8988T (cell line): ENCODE results near the gene ZNF512B.
"Not testable (repeated sequence)": the region's sequence is repeated elsewhere in the genome, so short reads cannot be mapped to it uniquely, and the experiment has no call there.

Experiments
- DNase-seq: peaks from one replicate; pipeline ENCODE4 v3.0.0; 2011

The ZNF512B gene, protein sequence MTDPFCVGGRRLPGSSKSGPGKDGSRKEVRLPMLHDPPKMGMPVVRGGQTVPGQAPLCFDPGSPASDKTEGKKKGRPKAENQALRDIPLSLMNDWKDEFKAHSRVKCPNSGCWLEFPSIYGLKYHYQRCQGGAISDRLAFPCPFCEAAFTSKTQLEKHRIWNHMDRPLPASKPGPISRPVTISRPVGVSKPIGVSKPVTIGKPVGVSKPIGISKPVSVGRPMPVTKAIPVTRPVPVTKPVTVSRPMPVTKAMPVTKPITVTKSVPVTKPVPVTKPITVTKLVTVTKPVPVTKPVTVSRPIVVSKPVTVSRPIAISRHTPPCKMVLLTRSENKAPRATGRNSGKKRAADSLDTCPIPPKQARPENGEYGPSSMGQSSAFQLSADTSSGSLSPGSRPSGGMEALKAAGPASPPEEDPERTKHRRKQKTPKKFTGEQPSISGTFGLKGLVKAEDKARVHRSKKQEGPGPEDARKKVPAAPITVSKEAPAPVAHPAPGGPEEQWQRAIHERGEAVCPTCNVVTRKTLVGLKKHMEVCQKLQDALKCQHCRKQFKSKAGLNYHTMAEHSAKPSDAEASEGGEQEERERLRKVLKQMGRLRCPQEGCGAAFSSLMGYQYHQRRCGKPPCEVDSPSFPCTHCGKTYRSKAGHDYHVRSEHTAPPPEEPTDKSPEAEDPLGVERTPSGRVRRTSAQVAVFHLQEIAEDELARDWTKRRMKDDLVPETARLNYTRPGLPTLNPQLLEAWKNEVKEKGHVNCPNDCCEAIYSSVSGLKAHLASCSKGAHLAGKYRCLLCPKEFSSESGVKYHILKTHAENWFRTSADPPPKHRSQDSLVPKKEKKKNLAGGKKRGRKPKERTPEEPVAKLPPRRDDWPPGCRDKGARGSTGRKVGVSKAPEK

DNA sequence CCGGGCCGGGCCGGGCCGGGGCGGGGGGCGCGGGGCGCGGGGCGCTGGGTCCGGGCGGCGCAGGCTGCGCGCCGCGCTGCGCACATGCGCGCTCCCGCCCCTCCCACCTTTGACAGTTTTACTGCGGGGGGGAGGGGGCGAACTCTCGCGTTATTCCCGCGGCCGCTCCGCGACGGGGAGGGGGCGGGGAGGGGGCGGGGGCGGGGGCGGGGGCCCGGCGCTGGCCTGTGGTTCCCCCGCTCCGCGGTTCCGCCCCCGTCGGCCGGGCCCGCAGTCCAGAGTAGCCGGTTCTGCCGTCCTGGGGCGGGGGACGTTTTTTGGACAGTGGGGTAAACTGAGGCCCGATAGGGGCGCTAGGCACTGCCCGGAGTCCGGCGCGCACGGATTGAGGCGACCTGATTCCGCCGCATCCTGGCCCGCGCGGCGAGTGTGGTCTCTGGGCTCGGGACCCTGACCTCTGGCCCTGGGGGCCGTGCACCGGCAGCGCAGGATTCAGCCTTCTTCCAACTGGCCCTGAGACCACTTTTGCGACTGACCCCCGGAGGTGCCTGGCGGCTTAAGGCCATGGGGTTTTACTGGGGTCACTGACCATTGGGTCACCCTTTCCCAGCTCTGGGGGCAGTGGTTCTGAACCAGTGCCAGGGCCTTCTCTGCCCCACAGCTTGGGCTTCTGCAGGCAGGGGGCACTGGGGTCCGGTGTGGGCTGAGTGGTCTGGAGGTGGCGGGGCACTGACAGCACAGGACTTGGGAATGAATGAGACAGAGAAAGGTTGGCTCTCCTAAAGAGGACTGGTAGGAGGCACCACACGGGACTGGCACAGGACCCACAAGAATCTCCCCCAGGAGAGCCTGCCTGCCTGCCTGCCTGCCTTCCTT is at the start of gene ZNF512B:
Gene ZNF512B (minus strand): TSS at position 93 of the 876 bp plus-strand sequence. CDS start 1,980 bp downstream, outside the sequence.
- DNase-seq = peak; percentile 96

DNA sequence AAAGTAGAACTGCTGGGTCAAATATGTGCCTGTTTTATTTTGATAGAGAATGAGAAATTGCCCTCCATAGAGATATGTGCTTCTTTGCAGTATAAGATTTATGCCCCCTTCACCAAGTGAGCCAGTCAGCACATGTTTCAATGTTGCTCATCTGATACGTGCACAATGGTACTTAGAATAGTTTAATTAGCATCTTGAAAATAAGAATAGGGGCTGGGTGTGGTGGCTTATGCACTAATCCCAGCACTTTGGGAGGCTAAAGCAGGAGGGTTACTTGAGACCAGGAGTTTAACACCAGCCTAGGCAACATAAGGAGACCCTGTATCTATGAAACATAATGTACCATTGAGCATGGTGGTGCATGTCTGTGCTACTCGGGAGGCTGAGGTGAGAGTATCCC is 45.9 kb upstream of the ZNF512B start:
- DNase-seq = no peak

DNA sequence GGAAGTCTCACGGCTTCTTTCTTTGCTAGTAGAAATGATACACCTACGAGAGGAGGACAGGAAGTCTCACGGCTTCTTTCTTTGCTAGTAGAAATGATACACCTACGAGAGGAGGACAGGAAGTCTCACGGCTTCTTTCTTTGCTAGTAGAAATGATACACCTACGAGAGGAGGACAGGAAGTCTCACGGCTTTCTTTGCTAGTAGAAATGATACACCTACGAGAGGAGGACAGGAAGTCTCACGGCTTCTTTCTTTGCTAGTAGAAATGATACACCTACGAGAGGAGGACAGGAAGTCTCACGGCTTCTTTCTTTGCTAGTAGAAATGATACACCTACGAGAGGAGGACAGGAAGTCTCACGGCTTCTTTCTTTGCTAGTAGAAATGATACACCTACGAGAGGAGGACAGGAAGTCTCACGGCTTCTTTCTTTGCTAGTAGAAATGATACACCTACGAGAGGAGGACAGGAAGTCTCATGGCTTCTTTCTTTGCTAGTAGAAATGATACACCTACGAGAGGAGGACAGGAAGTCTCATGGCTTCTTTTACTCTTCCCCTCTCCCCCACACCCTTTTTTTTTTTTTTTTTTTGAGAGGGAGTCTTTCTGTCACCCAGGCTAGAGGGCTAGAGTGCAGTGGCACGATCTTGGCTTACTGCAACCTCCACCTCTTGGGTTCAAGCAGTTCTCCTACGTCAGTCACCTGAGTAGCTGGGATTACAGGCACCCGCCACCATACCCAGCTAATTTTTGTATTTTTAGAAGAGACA is 42.8 kb upstream of the ZNF512B start:
- not testable (repeated sequence) for DNase-seq

DNA sequence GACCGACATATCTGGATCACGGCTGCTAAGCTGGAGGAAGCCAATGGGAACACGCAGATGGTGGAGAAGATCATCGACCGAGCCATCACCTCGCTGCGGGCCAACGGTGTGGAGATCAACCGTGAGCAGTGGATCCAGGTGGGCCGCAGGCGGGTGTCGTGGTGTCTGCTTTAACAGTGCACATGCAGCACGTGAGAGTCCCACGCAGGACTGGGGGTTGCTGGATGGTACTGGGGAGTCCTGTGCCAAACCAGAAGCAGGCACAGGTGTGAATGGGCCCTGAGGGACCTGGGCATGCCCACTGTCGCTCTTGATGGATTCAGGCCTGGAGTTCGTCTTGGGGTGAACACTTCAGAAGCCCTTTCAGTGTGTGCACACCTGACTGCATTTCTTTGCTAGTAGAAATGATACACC is 41.6 kb upstream of the ZNF512B start:
- DNase-seq = no peak

DNA sequence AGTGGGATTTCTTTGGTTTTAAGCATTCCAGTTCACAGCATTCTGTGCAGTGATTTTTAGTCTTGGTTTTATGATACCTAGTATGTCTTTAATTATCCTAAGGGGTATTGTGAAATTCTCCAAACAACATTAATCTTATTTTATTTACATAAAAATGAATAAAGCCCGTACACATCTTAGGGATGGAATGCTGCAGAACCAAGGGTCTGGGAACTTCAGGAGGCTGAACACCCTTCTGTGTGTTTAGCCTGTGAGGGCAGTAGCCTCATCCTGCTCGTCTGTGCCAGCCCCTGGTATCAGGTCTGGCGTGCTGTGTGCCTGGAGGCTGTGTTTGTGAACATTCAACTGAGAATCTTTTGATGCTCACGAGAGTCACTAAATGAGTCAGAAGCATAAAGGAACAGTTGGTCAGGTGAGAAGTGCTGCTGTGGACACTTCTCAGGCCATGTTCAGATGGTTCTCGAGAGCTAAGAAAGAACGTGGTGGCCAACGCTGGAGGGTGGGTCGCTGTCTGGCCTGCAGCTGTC is 41.0 kb upstream of the ZNF512B start:
- no peak for DNase-seq

DNA sequence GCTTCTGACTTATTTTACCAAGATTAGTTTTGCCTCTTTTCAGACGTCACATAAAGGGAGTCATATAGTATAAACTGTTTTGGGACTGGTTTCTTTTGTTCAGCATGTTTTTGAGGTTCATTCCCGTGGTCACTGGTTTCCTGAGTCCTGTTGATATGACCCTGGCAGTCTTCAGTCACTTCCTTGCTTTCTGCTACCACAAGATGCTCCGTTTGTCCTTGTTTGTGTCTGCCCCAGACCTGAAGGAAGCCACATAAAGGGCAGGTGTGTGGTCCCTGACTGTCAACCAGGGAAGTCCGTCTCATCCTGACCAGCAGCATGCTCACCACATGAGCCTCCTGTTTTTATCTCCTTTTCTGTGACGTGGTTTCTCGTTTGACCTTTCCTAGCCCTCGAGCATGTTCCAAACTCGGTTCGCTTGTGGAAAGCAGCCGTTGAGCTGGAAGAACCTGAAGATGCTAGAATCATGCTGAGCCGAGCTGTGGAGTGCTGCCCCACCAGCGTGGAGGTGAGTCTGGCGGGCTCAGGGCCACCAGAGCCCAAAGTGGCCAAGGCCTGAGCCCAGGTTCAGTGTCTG is 40.2 kb upstream of the ZNF512B start:
- no peak for DNase-seq

DNA sequence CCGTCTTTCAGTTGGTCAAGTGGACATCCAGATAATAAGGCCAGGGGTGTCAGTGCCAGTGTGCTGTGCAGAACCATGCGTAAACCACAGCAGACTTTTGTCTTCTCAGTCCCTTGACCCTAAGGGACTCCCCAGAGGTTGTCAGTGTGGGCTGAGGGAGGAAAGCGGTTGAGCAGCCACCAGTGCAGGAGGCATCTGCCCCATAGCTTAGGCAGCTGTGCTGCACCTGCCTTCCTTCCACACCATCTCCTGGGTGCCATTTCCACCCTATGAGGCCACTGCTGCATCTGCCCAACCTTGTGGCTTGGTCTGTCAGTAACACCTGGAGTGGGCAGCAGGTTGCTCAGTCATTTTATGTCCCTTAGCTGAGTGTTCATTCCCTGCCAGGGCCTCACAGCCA is 37.2 kb upstream of the ZNF512B start:
- no peak for DNase-seq

DNA sequence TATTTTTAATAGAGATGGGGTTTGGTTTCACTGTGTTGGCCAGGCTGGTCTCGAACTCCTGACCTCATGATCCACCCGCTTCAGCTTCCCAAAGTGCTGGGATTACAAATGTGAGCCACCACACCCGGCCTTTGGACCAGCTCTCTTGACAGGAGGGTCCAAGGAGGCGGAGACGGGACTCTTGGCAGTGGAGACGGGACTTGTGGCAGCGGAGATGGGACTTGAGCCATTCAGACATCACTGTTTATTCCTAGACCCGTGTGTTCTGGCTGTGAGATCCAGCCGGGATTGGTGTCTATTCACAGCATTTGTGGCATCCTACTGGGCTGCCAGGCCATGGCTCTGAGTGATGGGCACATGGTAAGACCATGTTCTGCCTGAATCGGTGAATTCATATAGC is 36.8 kb upstream of the ZNF512B start:
- no peak for DNase-seq

DNA sequence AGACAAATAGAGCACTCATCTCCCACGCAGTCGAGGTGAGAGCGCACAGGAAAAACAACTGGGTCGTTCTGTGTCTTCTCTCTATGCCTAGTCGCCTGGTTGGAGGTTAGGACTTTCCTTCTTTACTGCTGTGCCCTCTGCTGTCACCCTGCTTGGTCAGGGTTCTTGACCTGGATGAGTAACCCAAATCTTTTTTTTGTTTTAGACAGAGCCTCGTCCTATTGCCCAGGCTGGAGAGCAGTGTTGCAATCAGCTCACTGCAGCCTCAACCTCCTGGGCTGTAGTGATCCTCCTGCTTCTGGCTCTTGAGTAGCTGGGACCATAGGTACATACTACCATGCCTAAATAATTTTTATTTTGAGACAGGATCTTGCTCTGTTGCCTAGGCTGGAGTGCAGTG is 35.7 kb upstream of the ZNF512B start:
- DNase-seq = no peak

DNA sequence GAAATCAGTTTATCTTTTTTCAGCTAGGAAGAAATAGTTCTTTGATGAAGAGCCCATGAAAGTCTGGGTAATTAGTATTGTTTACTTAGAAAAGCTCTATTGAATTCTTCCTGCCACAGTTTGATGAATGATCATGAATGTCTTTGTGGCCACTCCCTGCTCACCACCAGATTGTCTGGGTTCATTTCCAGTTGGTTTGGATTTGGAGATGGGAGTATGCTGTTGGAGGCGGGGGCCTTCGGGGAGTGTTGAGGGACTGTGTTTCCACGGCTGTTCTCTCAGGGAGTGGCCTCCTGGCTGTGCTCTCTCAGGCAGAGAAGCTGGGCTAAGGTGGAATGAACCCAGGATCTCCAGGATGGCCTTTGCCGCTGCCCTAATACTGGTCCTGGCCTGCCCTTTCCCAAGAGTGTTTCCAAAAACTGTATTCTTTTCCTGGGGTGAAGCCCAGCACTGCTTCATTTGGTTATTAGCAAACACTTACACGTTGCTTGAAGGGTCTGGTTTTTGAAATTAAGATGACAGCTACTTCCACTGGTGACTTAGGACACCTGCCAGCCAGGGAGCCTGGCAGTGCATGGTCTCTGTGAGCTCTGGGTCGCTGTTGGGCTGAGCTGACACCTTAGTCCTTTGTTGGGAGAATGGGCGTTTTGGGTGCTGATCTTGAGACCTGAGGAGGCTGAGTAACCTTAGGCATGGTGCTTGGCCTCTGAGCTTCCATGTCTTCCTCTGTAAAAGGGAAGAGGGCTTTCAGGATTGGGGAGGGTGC is 34.4 kb upstream of the ZNF512B start:
- DNase-seq = no peak

DNA sequence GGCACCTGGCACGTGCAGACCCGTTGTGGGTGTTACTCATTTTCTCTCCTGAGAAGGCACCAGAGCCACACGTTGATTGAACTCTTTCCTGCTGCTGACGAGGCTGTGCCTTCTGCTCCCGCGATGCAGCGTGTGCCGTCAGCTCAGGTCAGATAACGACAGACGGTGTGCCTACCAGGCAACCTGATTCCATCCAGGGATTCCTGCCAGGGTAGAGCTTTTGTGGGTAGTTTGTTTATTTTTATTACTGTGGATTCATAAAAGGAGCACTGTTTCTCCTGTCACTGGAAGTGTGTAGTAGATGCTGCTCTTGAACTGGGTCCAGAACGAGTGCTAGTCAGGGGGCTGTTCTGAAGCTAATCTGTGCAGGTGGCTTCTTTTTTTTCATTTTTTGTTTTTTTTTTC is 31.9 kb upstream of the ZNF512B start:
- DNase-seq = no peak

DNA sequence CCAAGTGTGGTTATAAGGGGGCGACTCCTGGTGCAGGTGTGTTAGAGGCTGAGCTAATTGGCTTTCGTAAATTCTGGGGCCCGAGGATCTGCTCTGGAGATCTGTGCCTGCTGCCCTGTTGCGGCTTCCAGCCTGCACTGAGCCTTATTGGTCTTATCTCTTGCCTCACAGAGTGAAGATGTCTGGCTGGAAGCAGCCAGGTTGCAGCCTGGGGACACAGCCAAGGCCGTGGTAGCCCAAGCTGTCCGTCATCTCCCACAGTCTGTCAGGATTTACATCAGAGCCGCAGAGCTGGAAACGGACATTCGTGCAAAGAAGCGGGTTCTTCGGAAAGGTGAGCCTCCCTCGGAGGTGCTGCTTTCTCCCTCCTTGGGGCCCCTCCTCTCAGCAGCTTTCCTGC is 31.2 kb upstream of the ZNF512B start:
- no peak for DNase-seq

DNA sequence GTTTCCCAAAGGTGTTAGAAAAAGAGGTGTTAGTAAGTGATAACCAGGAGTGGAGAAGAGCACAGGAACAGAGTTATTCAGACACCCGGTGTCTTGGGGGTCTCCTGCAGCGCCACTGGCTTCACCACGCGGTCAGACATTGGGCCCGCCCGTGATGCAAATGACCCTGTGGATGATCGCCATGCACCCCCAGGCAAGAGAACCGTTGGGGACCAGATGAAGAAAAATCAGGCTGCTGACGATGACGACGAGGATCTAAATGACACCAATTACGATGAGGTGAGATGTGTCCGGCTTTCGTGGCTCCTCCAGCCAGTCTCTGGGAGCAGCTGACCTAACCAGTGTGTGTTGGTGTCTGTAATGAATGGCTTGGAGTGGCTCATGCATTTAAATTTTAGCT is 13.2 kb upstream of the ZNF512B start:
- DNase-seq = no peak

DNA sequence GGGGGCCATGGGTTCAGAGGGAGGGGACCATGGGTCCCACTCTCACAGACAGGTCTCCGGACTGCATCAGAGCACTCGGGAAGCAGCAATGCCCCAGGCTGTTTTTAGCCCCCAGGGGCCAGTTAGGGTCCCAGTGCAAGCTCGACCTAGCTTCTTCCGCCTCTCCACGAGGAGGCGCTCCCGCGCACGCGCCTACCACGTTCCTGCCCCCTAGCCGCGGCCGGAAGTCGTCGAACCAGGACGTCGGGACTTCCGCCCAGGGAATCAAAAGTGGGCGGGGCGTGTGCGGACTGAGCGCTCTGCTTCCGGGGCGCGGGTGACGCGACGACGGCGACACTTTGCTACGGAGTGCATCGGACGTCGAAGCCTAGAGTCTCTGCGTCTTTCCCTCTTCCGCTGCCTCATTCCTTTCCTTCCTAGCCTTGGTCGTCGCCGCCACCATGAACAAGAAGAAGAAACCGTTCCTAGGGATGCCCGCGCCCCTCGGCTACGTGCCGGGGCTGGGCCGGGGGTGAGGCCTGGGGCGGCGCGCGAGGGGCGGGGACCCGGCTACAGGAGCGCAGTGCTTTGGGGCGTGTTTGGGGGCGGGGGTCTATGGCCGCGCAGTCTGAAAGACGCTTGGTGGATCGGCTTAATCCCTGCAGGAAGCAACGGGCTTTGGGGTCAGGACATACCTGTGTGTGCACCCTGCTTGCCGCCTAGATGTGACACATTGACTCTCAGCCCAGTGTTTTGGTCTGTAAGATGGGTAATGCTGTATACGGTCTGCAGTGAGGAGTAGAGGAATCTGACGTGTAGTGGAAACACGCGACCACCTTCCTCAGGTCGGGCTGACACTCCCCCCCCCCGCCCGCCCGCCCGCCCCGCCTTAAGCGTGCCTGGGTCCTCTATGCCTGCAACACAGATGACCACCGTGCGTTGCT is 11.3 kb upstream of the ZNF512B start, which contains the start of gene PRPF6:
Gene PRPF6 (plus strand): TSS at position 327 of the 923 bp plus-strand sequence. CDS start 114 bp downstream, at position 441.
- DNase-seq = peak; percentile 99

DNA sequence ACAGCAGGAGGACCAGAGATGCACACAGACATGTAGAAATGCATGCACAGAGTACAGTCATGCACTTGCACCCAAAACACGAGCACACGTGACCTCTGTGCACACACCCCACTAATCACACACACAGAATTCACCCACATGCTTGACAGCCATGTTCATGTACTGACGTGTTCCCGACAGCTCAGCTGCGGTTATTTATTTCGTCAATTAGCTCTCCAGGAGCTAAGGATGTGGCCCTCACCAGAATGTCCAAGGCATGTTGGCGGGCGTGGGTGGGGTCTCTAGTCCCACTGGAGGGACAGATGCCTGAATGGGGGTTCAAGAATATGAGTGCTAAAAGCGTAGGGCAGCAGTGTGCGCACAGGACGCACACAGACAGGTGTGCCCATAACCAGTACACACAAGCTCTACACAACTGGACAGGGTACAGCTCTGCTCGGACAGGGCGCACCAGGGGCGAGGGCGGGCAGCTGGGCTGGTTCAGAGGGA is 10.6 kb upstream of the ZNF512B start:
- DNase-seq = peak; percentile 25

DNA sequence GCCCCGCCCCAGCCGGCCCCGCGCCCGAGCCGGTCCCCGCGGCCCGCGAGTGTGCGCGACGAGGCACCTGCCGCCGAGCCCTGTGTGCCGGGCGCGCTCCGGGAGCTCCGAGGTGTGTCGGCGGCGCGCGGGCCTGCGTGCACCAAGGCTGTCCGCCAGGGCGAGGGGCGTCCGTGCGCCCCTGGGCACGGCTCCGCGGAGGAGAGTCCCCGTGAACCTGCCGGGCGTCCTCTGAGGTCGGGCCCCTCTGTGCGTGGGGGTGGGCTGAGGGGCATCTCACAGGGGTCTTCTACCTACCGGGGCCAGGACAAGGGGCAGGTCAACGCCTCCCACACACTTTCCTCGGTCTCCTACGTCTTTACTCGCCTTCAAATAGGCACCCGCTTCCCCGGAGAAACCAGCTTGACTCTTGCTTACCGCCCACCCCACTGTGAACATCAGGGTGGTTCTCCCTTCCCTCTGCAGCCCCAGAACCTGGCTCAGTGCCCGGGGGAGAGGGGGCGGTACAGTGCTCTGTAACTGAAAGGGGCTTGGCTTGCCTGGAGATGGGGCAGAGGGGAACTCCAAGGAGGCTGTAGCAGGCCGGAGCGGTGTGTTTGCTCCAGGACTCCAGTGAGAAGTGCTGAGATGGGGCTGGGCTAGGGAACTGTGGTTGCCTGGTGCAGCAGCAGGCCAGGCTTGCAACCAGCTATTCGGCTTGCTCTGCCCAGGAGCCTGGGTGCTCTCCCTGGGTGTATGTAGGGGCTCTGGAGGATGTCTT is 10.0 kb upstream of the ZNF512B start, which contains the start of gene SAMD10:
Gene SAMD10 (minus strand): TSS at position 86 of the 760 bp plus-strand sequence. CDS start 175 bp downstream, outside the sequence.
- DNase-seq = peak; percentile 89

DNA sequence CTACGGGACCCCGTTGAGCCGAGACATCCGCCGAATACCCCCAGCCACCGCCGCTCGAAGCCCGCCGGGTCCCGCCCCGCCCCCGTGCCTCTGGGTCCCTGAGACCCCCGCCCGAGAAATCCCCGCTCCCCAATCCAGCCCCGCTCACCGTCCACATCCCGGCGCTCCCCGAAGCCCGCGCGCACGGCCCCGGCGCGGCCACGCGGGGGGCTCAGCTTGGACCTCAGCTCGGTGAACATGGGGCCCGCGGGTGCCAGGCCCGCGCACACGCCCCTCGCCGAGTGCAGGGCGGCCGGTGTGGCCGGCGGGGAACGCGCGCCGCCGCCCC is 9.5 kb upstream of the ZNF512B start:
- DNase-seq = no peak
